NT2/D1 (cell line): ENCODE data around the gene MYOF.

Source experiments
- SUZ12 ChIP-seq: IDR thresholded peaks from 2 replicates; pipeline ENCODE4 v1.6.1; 2011; ENCODE audit not compliant: insufficient read length, insufficient read depth; ENCODE audit errors: extremely low read depth
- ZNF274 ChIP-seq: IDR thresholded peaks from 2 replicates; pipeline ENCODE4 v1.6.1; 2011; ENCODE audit warnings: mild to moderate bottlenecking, low read depth, low read length

- TF ChIP-seq SUZ12 (no peak), ZNF274 (no peak)
Measured at GRCh38 chr10:93514521-93514920, 32.4 kb upstream of the MYOF start.
